GM23338 (cell line): ENCODE data around the gene MACROD1. TPM values are rescaled to one million over a fixed set of nuclear protein-coding genes. Genes with fewer than 3 reads are reported as not detected.

ENCODE experiments used
- ATAC-seq: fragments of 200-7000 bp; cut with Tn5 transposase; 3 replicates; pipeline ENCODE4 v1.9.1; 2020
- DNase-seq: peaks from one replicate; pipeline ENCODE4 v3.0.0-alpha.2; 2015; ENCODE audit warnings: low spot score
- H2AFZ ChIP-seq: fragments of 200-600 bp; sonication (generic); 2 replicates; pipeline ENCODE4 v1.8.0; 2016; ENCODE audit warnings: antibody characterized with exemption, mild to moderate bottlenecking, moderate library complexity
- H3F3A ChIP-seq: fragments of 200-600 bp; sonication (generic); replicated peaks from 2 replicates; pipeline ENCODE4 v1.8.0; 2017; ENCODE audit warnings: antibody characterized with exemption, mixed run types, low read depth
- H3K27ac ChIP-seq: fragments of 200-600 bp; sonication (generic); 2 replicates; pipeline ENCODE4 v1.6.1; 2016; ENCODE audit warnings: low read depth
- H3K27me3 ChIP-seq: fragments of 200-600 bp; sonication (generic); 2 replicates; pipeline ENCODE4 v1.8.0; 2016; ENCODE audit warnings: mild to moderate bottlenecking, mixed run types, moderate library complexity; ENCODE audit not compliant: insufficient read depth
- H3K36me3 ChIP-seq: fragments of 200-600 bp; sonication (generic); 2 replicates; pipeline ENCODE4 v1.8.0; 2016; ENCODE audit warnings: mild to moderate bottlenecking; ENCODE audit not compliant: insufficient read depth
- H3K4me1 ChIP-seq: fragments of 200-600 bp; sonication (generic); 2 replicates; pipeline ENCODE4 v1.8.0; 2016; ENCODE audit warnings: mild to moderate bottlenecking, moderate library complexity; ENCODE audit not compliant: insufficient read depth
- H3K4me2 ChIP-seq: fragments of 200-600 bp; sonication (generic); 2 replicates; pipeline ENCODE4 v1.7.1; 2017; ENCODE audit warnings: mixed run types
- H3K4me3 ChIP-seq: fragments of 200-600 bp; sonication (generic); 2 replicates; pipeline ENCODE4 v1.6.1; 2016; ENCODE audit warnings: mixed run types
- H3K79me2 ChIP-seq: fragments of 200-600 bp; sonication (generic); replicated peaks from 2 replicates; pipeline ENCODE4 v1.8.0; 2017; ENCODE audit warnings: mild to moderate bottlenecking; ENCODE audit not compliant: insufficient read depth
- H3K9me2 ChIP-seq: fragments of 200-600 bp; sonication (generic); 2 replicates; pipeline ENCODE4 v1.8.0; 2017; ENCODE audit not compliant: insufficient read depth
- H4K20me1 ChIP-seq: fragments of 200-600 bp; sonication (generic); replicated peaks from 2 replicates; pipeline ENCODE4 v1.8.0; 2017; ENCODE audit warnings: mild to moderate bottlenecking; ENCODE audit not compliant: insufficient read depth
- H3K27ac Mint-ChIP-seq: 2 replicates; pipeline ENCODE4 v1.8.0; 2020; ENCODE audit warnings: inconsistent platforms, mild to moderate bottlenecking, moderate library complexity, mixed read lengths
- H3K27me3 Mint-ChIP-seq: 3 replicates; pipeline ENCODE4 v1.8.0; 2022; ENCODE audit warnings: low read depth, mild to moderate bottlenecking, moderate library complexity, mixed read lengths, inconsistent platforms; ENCODE audit not compliant: insufficient read depth, poor library complexity
- H3K36me3 Mint-ChIP-seq: 3 replicates; pipeline ENCODE4 v1.8.0; 2021; ENCODE audit warnings: low read depth, mild to moderate bottlenecking, inconsistent platforms, moderate library complexity, mixed read lengths
- H3K4me1 Mint-ChIP-seq: 3 replicates; pipeline ENCODE4 v1.8.0; 2020; ENCODE audit warnings: mild to moderate bottlenecking, inconsistent platforms, mixed read lengths
- H3K4me3 Mint-ChIP-seq: 3 replicates; pipeline ENCODE4 v1.8.0; 2021; ENCODE audit warnings: moderate library complexity, mild to moderate bottlenecking, inconsistent platforms, mixed read lengths
- H3K9me3 Mint-ChIP-seq: 3 replicates; pipeline ENCODE4 v1.8.0; 2020; ENCODE audit warnings: moderate library complexity, mild to moderate bottlenecking, inconsistent platforms, mixed read lengths
- CREB1 ChIP-seq: fragments of 250-450 bp; sonication (Bioruptor Pico); IDR thresholded peaks from 2 replicates; pipeline ENCODE4 v1.5.0; 2020; ENCODE audit warnings: low read depth, mild to moderate bottlenecking, moderate library complexity
- CTCF ChIP-seq, 2 experiments: fragments of 200-600 bp in 1 of 2; sonication (generic) in 1 of 2; conservative IDR thresholded peaks; 2 replicates each; pipeline versions ENCODE4 v1.5.1 to v1.6.1; 2016 to 2017; ENCODE audit warnings: antibody characterized with exemption in 2 of 2, low read depth in 2 of 2, mild to moderate bottlenecking in 2 of 2, moderate library complexity in 1 of 2
- ETS1 ChIP-seq: IDR thresholded peaks from 2 replicates; pipeline ENCODE4 v1.6.1; 2016; ENCODE audit warnings: antibody characterized with exemption
- EZH2 ChIP-seq: fragments of 200-600 bp; sonication (generic); IDR thresholded peaks from one replicate; pipeline ENCODE4 v1.8.0; 2017; ENCODE audit warnings: antibody characterized with exemption, mild to moderate bottlenecking, low read depth; ENCODE audit not compliant: unreplicated experiment
- EZH2phosphoT487 ChIP-seq: fragments of 200-600 bp; sonication (generic); IDR thresholded peaks from one replicate; pipeline ENCODE4 v1.8.1; 2018; ENCODE audit warnings: antibody characterized with exemption; ENCODE audit not compliant: unreplicated experiment
- JUNB ChIP-seq: IDR thresholded peaks from one replicate; pipeline ENCODE4 v1.6.1; 2016; ENCODE audit warnings: antibody characterized with exemption; ENCODE audit not compliant: unreplicated experiment
- NANOG ChIP-seq: IDR thresholded peaks from 2 replicates; pipeline ENCODE4 v1.6.1; 2016; ENCODE audit warnings: antibody characterized with exemption, borderline replicate concordance
- POLR2AphosphoS5 ChIP-seq: IDR thresholded peaks from 2 replicates; pipeline ENCODE4 v1.6.1; 2016; ENCODE audit warnings: antibody characterized with exemption, low read depth
- REST ChIP-seq: IDR thresholded peaks from one replicate; pipeline ENCODE4 v1.6.1; 2018; ENCODE audit warnings: antibody characterized with exemption; ENCODE audit not compliant: unreplicated experiment
- STAT1 ChIP-seq: IDR thresholded peaks from one replicate; pipeline ENCODE4 v1.6.1; 2016; ENCODE audit warnings: antibody characterized with exemption; ENCODE audit not compliant: unreplicated experiment
- ZNF114 ChIP-seq: fragments of 250-450 bp; sonication (Bioruptor Pico); IDR thresholded peaks from 2 replicates; pipeline ENCODE4 v1.5.0; 2020; ENCODE audit warnings: mild to moderate bottlenecking, moderate library complexity
- ZNF331 ChIP-seq: fragments of 250-450 bp; sonication (Bioruptor Pico); IDR thresholded peaks from 2 replicates; pipeline ENCODE4 v1.5.0; 2020; ENCODE audit warnings: low read depth, mild to moderate bottlenecking, moderate library complexity
- ZNF462 ChIP-seq: fragments of 250-450 bp; sonication (Bioruptor Pico); IDR thresholded peaks from 2 replicates; pipeline ENCODE4 v1.5.0; 2020; ENCODE audit warnings: mild to moderate bottlenecking, moderate library complexity
- polyA plus RNA-seq: library from polyadenylated mRNA; unstranded; fragments of >200 nt; fragmentation: Nextera tagmentation; extraction: Ambion mirVana; gene quantifications from 2 replicates; pipeline ENCODE4 v1.2.1, GENCODE V29; 2016
- total RNA-seq: library from RNA; depleted of rRNA; stranded (reverse); fragments of >200 nt; shearing (Covaris generic); gene quantifications from 2 replicates; pipeline ENCODE4 v1.2.3, GENCODE V29; 2014

The MACROD1 gene
- total and polyA plus RNA-seq, 2 experiments from 2014 or later, result 33.0 to 51.6 TPM

GRCh38 chr11:64156235-64157011 lies 9.5 kb downstream of the MACROD1 start:
- peaks cover 7% of the 10 kb centered on the region; the same call in 1 of the 2 replicates for H3K4me1 ChIP-seq
- no peak for ATAC-seq
- H3K36me3 ChIP-seq, result no peaks in the 10 kb centered on the region
- no peaks in the 10 kb centered on the region for H3K9me3 Mint-ChIP-seq
- no peaks in the 10 kb centered on the region for H3K79me2 ChIP-seq
- no peak overlapping the region for H3K4me3 Mint-ChIP-seq
- no peaks in the 10 kb centered on the region for H3K9me2 ChIP-seq
- H2AFZ ChIP-seq, result no peak overlapping the region
- H3K4me3 ChIP-seq, result no peak overlapping the region
- peaks cover 3% of the 10 kb centered on the region; the same call in 1 of the 2 replicates for H3K27me3 ChIP-seq
- H3K27ac ChIP-seq, result no peak overlapping the region
- H3K4me1 Mint-ChIP-seq, result peaks cover 17% of the 10 kb centered on the region
- peaks cover 6% of the 10 kb centered on the region; the same call in 1 of the 3 replicates for H3K36me3 Mint-ChIP-seq
- H3K27me3 Mint-ChIP-seq, result peaks cover 16% of the 10 kb centered on the region
- no peak overlapping the region for H3K27ac Mint-ChIP-seq
- TF ChIP-seq EZH2 (no peak), ZNF331 (no peak), EZH2phosphoT487 (no peak), REST (no peak), NANOG (no peak), ZNF462 (CRISPR knock-in tag) (no peak), JUNB (no peak), POLR2AphosphoS5 (no peak), CTCF (conservative IDR thresholded peaks at IDR 0.05; ENCODE audit: low read depth in 2 of 2) (no peak), ETS1 (no peak), ZNF114 (CRISPR knock-in tag) (no peak), STAT1 (no peak), CREB1 (CRISPR knock-in tag) (no peak)
- peaks cover 16% of the 10 kb centered on the region for H4K20me1 ChIP-seq
- H3K4me2 ChIP-seq, result no peak overlapping the region
- H3F3A ChIP-seq, result 0 out of 2 replicates have a peak, but pooled peaks cover 6% of the 10 kb centered on the region
- DNase-seq, result no peak
